Measurements from ENCODE around the gene ELP2. TPM values are rescaled to one million over a fixed set of nuclear protein-coding genes. Genes with fewer than 3 reads are reported as not detected.

Gene ELP2
- total RNA-seq, 1 experiment from 2014 or later: 96.5 TPM

DNA sequence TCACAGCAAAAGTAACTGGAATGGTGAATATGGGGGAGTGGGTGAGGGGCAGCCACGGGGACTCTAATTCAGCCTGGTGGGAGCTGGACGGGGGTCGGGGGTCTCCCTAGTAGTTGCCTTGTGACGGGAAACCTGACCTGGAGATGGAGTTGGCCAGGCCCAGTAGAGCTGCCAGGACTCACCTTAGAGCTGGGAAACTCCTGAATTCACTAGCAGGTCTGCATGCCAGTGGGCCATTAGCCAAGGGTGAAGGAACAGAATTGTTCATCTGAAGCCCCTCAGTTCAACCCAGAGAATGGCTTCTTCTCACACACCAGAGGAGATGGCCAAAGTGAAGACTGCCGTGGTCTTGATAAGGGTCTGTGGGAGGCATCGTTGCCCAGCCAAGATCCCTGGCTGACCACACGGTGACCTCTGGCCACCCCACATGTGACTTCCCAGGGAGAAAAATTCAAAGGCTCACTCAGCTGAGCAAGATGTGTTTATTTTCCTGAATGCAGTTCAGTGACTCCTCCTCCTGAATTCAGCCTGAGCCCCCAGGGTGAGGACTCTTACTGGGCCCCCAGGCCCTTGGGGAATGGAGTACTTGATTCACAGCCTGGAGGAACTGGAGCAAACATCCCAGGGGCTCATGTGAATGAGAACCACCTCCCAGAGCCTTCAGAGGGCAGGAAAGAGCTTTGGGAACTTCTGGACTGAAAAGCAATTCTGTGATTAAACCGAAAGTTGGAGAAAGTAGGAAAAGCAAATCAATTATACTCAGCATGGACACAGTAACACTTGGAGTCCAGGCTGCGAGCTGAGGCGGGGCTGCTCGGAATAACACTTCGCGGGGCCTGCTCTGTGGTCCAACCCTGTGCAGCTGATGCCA, 82.8 kb downstream of the ELP2 start:
- H3K9me3 ChIP-seq (ENCODE audit: low read depth, low read length, poor library complexity, severe bottlenecking): peaks cover 5% of the 10 kb centered on the region
- no peak overlapping the region for H3K27ac ChIP-seq (ENCODE audit: low read depth, low read length, poor library complexity, severe bottlenecking)
- ChIA-PET POLR2A (ENCODE audit: low non-redundant PET) (no interaction called here), CTCF (no interaction called here)
- no peak for TF ChIP-seq EZH2 (IDR thresholded peaks at IDR 0.05; ENCODE audit: borderline replicate concordance, low read depth, low read length, poor library complexity, severe bottlenecking)
- TF ChIP-seq, protein P1, sequence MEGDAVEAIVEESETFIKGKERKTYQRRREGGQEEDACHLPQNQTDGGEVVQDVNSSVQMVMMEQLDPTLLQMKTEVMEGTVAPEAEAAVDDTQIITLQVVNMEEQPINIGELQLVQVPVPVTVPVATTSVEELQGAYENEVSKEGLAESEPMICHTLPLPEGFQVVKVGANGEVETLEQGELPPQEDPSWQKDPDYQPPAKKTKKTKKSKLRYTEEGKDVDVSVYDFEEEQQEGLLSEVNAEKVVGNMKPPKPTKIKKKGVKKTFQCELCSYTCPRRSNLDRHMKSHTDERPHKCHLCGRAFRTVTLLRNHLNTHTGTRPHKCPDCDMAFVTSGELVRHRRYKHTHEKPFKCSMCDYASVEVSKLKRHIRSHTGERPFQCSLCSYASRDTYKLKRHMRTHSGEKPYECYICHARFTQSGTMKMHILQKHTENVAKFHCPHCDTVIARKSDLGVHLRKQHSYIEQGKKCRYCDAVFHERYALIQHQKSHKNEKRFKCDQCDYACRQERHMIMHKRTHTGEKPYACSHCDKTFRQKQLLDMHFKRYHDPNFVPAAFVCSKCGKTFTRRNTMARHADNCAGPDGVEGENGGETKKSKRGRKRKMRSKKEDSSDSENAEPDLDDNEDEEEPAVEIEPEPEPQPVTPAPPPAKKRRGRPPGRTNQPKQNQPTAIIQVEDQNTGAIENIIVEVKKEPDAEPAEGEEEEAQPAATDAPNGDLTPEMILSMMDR (conservative IDR thresholded peaks at IDR 0.05; ENCODE audit: low read depth, low read length): no peak
- BruUV-seq (replicated peaks): no TSS peak
- intact Hi-C loops (cut with micrococcal nuclease; ENCODE audit: unreplicated experiment): no loop called here
- no peaks in the 10 kb centered on the region for H3K27me3 ChIP-seq (replicated peaks; ENCODE audit: insufficient read depth, low read depth, low read length, poor library complexity)
- H3K4me1 ChIP-seq (ENCODE audit: insufficient read depth, low read length, poor library complexity, severe bottlenecking): no peaks in the 10 kb centered on the region
- no peak for DNase-seq (ENCODE audit: low spot score)
- no peak overlapping the region for H3K4me3 ChIP-seq (ENCODE audit: low read depth, low read length, poor library complexity, severe bottlenecking)
- no peaks in the 10 kb centered on the region for H3K36me3 ChIP-seq (ENCODE audit: insufficient read depth, low read length, poor library complexity, severe bottlenecking)

DNA sequence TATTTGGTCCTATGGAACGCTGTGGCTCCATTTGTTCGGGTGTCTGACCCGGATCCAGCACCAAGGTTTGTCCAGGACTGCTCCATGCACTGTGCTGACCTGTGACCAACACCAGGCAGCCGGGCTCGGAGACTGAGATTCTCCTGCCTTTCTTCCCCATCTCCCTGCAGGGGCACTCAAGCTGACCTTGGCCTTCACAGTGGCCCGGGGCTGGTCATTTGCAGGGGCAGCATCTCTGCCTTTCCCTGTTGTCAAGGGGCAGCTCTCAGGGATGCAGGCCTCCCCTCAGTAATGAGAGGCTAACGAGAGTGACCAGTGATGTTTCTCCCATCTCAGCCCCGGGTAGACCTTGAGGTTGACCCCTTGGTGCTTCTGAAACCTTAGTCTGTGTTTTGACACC, 85.1 kb downstream of the ELP2 start:
- Histone ChIP-seq H3K36me3 (ENCODE audit: insufficient read depth, low read length, poor library complexity, severe bottlenecking) (no peaks in the 10 kb centered on the region), H3K4me1 (ENCODE audit: insufficient read depth, low read length, poor library complexity, severe bottlenecking) (no peaks in the 10 kb centered on the region), H3K27ac (ENCODE audit: low read depth, low read length, poor library complexity, severe bottlenecking) (no peak overlapping the region), H3K27me3 (replicated peaks; ENCODE audit: insufficient read depth, low read depth, low read length, poor library complexity) (no peaks in the 10 kb centered on the region), H3K9me3 (ENCODE audit: low read depth, low read length, poor library complexity, severe bottlenecking) (no peaks in the 10 kb centered on the region), H3K4me3 (ENCODE audit: low read depth, low read length, poor library complexity, severe bottlenecking) (no peak overlapping the region)
- intact Hi-C loops (cut with micrococcal nuclease; ENCODE audit: unreplicated experiment): no loop called here
- CTCF ChIA-PET: no interaction called here
- POLR2A ChIA-PET (ENCODE audit: low non-redundant PET): no interaction called here
- no peak for TF ChIP-seq EZH2 (IDR thresholded peaks at IDR 0.05; ENCODE audit: borderline replicate concordance, low read depth, low read length, poor library complexity, severe bottlenecking)
- TF ChIP-seq, protein P1 (conservative IDR thresholded peaks at IDR 0.05; ENCODE audit: low read depth, low read length): no peak
- no TSS peak for BruUV-seq (replicated peaks)
- no peak for DNase-seq (ENCODE audit: low spot score)

DNA sequence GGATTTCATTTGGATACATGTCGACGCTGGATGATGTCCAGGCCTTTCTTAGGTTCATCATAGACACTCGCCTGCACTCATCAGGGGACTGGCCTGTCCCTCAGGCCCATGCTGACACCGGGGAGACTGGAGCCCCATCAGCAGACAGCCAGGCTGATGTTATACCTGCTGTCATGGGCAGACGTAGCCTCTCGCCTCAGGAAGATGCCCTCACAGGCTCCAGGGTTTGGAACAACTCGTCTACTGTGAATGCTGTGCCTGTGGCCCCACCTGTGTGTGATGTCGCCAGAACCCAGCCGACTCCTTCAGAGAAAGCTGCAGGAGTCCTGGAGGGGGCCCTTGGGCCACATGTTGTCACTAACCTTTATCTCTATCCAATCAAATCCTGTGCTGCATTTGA, 85.9 kb downstream of the ELP2 start:
- Histone ChIP-seq H3K4me3 (ENCODE audit: low read depth, low read length, poor library complexity, severe bottlenecking) (no peak overlapping the region), H3K9me3 (ENCODE audit: low read depth, low read length, poor library complexity, severe bottlenecking) (no peaks in the 10 kb centered on the region), H3K4me1 (ENCODE audit: insufficient read depth, low read length, poor library complexity, severe bottlenecking) (no peaks in the 10 kb centered on the region), H3K27me3 (replicated peaks; ENCODE audit: insufficient read depth, low read depth, low read length, poor library complexity) (no peaks in the 10 kb centered on the region), H3K27ac (ENCODE audit: low read depth, low read length, poor library complexity, severe bottlenecking) (no peak overlapping the region), H3K36me3 (ENCODE audit: insufficient read depth, low read length, poor library complexity, severe bottlenecking) (no peaks in the 10 kb centered on the region)
- POLR2A ChIA-PET (ENCODE audit: low non-redundant PET): no interaction called here
- no peak for DNase-seq (ENCODE audit: low spot score)
- CTCF ChIA-PET: no interaction called here
- BruUV-seq (replicated peaks): no TSS peak
- TF ChIP-seq, protein P1 (conservative IDR thresholded peaks at IDR 0.05; ENCODE audit: low read depth, low read length): no peak
- TF ChIP-seq EZH2 (IDR thresholded peaks at IDR 0.05; ENCODE audit: borderline replicate concordance, low read depth, low read length, poor library complexity, severe bottlenecking): no peak
- intact Hi-C loops (cut with micrococcal nuclease; ENCODE audit: unreplicated experiment): no loop called here

Data from A673 (cell line).